NCI-H774 (cell line): Measurements from ENCODE around the gene MSMO1.

Experiments
- DNase-seq: peaks from one replicate; lab custom pipeline; 2025; lab: John Stamatoyannopoulos, UW

The MSMO1 gene

DNA sequence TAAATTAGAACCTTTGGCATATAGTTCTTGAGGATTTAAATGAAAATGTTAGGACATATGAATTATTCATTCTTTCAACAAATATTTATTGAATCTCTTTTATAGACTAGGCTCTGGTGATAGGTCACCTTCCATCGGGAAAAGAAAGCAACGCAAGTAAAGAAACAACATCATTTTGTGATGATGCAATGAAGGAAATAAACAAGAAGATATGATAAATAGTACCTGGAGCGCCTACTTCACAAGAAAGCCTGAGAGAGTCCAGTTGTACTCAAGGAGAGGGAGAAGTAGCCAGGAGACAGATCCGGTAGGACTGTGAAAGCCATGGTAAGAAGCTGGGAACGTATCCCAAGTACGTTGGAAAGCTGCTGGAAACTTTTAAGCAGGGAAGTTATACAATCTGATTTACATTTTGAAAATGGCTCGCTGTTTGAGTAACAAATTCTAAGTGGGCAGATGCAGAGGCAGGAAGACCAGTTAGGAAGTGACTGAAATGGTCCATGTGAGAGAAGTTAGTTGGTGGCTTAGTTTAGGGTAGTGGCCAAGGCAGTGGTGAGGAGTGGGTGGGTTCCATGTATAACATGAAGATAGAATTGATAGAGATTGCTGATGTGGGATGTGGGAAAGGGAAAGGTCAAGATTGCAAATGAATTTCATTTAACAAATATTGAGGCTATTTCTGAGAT, 33.7 kb downstream of the MSMO1 start:
- DNase-seq: no peak

DNA sequence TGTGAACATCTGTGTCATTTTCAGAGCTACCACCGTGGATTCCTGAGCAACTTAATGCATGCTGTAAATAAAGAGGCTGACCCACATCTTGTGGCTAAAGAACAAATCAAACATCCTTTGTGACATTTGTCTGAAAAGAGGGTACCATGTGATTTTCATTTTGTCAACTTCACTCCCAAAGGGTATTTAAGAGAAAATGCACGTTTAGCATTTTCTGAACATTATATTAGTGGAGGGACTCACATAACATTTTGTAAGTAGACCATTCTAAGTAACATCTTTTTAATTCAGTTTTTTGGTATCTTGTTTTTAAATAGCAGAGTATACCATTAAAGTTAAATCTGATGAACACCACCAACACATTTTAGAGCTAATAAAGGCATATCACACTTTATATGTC, 34.3 kb downstream of the MSMO1 start:
- no peak for DNase-seq

DNA sequence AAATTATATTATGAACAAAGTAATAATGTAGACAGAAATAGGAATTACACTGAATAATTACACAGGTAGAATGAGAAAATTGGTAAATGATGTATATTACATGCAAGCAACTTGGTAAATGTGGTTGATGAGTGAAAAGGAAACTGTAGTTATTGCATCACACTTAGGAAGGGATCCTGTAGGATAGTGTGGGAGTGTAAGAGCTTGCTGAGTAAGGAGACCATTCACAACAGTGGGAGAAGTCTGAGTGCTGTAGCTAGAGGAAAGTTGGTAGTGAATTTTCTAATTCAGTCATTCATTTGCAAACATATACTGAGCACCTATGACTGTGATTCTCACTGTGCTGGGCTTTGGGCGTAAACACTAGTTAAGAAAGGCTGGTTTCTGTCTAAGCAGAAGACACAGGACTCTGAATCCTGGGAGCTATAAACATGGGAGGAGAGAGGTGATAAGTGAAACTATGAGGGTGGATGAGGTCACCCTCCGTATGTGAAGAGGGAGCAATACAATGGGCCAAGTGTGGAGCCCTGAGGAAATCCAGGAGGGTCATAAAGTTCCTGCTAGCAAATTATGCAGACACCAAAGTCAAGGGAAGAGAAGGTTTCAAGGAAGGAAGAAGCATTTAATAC, 37.1 kb downstream of the MSMO1 start:
- DNase-seq: no peak

DNA sequence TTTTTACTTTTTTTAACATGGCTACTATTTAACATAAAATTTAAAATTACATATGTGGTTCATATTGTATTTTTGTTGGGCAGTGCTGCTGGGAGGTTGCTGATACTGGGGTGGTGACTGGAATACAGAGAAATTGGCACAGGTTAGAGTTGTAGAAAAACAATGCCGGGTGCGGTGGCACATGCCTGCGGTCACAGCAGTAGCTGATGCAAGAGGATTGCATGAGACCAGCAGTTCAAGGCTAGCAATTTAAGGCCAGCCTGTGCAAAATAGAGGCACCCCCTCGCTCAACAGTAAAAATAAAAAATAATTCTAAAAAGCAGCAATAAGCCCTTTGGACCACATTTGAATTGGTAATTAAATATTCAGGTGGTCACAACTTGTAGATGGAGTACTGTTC, 39.6 kb downstream of the MSMO1 start:
- DNase-seq: no peak

DNA sequence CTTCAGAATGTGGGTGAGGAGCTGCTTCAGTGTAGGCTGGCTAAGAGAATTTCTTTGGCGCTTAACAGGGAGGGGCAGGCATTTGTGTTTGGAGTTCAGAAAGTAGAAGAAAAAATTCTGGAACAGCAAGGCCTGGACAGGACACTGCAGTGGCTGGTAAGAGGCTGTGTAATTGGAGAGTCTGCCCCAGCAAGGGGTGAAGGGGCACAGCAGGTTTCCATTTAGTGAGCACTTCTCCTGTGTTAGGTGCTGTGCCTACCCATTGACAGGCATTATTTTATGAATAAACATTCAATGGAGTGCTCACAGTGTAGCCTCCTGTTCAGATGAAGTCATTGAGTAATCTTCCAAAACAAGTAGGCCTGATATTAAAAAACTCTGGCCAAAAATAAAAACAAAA, 40.6 kb downstream of the MSMO1 start:
- no peak for DNase-seq

DNA sequence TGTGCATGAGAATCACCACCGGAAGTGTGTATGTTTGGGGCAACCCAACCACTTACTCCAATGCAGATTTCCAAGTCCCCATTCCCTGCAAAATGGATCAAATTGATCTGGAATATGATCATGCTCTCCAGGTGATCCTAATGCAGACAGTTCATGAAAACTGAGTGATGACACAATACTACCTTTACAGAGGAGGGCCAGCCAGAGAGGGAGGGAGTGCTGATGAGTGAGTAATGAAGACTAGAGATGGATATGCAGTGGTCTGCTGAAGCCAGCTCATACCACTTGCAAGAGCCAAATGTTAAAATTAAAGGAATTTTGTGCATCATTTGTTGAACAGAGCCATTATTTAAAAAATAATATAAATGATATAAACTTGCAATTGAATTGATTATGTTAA, 41.1 kb downstream of the MSMO1 start:
- no peak for DNase-seq

DNA sequence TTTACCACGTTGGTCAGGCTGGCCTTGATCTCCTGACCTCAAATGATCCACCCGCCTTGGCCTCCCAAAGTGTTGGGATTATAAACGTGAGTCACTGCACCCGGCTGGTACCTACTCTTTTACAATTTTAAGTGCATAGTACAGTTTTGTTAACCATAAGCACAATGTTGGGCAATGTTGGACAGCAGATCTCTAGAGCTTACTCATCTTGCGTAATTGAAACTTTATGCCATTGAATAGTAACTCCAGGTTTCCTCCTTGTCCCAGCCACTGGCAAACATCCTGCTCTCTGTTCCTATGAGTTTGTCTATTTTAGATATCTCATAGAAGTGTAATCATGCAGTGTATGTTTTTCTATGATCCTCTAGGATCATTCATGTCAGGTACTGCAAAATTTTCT, 42.1 kb downstream of the MSMO1 start:
- DNase-seq: no peak

DNA sequence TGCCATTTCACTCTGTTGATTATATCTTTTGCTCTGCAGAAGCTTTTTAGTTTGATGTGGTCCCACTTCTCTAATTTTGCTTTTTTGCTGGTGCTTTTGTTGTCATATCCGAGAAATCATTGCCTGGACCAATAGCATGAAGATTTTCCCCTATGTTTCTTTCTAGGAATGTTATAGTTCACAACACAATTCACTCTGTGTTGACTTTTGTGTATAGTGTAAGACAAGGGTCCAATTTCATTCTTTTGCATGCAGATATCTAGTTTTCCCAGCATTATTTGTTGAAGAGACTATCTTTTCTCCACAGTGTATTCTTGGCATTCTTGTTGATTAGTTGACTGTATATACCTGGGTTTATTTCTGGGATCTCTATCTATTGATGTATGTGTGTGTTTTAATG, 43.1 kb downstream of the MSMO1 start:
- DNase-seq: no peak

DNA sequence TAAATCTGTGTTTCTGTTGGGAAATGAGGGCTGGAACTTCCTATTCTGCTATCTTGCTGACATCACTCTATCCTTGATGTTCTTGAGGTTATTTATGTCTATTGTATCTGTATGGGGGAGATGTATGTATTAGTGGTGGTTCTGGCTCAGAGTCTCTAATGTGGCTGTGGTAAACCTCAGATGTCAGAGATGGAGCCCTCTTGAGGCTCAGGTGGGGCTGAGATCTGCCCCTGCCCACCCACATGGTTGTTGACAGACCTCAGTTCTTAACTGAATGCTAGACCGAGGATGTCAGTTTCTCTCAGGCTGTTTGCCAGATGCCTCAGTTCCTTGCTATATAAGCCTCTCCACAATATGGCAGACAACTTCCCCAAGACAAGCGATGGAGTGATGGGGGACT, 48.0 kb downstream of the MSMO1 start:
- no peak for DNase-seq

DNA sequence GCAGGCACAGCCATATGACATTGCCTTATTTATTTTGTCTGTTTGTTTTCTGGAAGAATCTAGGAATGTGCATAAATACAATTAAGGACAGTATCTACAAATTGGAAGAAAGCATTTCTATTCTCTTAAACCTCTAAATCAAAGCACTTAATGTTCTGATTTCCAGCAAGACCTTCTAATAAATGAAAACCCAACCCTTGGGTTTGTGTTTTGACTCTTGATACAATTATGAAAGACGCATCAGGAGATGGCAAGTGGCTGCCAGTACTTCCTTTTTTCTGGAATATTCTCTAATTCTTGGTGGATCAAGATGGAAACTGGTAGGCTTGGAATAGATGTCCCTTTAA, 50.9 kb downstream of the MSMO1 start:
- DNase-seq: no peak

DNA sequence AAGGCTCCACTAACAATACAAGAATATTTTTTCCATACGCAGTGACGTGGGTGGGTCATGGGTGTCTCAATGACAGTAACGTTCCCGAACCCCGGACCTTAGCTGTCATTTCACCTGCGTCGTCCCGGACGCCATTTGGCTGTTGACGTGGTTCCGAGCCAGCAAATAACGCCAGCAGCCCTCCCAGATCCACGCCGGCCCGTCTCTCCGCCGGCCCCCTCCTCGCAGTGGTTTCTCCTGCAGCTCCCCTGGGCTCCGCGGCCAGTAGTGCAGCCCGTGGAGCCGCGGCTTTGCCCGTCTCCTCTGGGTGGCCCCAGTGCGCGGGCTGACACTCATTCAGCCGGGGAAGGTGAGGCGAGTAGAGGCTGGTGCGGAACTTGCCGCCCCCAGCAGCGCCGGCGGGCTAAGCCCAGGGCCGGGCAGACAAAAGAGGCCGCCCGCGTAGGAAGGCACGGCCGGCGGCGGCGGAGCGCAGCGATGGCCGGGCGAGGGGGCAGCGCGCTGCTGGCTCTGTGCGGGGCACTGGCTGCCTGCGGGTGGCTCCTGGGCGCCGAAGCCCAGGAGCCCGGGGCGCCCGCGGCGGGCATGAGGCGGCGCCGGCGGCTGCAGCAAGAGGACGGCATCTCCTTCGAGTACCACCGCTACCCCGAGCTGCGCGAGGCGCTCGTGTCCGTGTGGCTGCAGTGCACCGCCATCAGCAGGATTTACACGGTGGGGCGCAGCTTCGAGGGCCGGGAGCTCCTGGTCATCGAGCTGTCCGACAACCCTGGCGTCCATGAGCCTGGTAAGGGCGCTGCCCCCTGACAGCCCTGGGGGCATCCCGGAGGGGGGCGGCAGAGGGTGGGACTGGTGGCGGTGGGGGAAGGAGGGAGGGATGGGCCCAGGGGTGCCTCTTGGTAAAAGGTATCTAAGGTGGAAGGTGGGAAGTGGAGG, 51.5 kb downstream of the MSMO1 start, which contains the start of gene CPE:
CPE (plus strand) TSS at position 264 of the 933 bp plus-strand sequence; CDS start at position 478, 214 bp downstream.
- DNase-seq: peak; percentile 51

DNA sequence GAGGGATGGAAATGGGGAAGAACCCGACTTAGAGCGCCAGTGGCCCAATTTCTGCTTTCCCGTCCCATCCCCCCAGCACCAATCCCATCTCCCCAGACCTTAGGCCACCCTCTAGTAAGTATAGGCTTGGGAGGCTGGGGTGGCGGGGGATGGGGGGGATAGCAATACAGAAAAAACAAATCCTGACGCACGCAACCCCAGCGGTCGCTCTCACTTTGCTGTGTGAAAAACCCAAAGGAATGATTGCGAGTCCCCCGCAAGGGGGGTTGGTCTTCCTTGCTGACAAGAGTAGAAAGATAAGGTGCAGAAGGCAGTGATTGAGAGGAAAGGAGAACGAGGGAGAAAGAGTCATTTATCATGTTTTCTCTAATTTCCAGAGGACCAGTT, 52.2 kb downstream of the MSMO1 start:
- no peak for DNase-seq

DNA sequence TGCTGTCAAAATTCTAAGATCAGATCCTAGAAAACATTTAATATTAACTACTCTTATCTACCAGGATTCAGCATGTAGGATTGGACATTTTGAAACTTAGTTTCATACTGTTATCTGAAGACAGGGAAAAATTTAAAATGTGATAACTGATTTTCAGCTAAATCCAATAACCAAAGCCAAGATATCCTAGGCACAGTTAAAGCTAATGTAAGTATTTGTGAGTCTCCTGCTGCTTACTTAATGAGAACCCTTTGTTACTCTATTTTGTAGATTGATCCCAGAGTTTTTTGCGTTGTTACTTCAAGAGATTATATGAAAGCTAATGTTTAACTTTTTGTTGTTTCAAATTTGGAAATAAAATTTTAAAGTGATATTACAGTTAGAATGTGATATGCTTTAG, 53.3 kb downstream of the MSMO1 start:
- DNase-seq: no peak

DNA sequence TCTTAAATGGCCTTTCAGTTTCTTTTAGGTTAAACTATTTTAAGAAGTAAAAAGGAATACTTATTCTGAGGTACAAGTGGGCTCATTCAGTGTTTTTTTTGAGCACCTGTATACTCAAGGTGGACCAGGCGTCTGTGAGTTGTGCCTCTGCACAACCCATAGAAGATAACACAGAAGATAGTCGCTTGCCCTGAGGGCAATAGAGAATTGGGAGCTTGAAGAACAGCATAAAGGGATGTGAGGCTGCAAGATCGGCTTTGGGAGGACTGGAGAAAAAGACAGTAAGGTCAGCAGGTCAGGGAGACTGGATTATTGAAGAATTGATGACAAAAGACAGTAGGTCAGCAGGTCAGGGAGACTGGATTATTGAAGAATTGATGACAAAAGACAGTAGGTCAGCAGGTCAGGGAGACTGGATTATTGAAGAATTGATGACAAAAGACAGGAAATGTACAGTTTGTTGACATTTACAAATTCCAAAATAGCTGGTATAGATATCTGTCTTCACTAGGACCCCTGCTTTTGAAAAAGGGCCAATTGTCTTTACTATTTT, 54.4 kb downstream of the MSMO1 start:
- no peak for DNase-seq

DNA sequence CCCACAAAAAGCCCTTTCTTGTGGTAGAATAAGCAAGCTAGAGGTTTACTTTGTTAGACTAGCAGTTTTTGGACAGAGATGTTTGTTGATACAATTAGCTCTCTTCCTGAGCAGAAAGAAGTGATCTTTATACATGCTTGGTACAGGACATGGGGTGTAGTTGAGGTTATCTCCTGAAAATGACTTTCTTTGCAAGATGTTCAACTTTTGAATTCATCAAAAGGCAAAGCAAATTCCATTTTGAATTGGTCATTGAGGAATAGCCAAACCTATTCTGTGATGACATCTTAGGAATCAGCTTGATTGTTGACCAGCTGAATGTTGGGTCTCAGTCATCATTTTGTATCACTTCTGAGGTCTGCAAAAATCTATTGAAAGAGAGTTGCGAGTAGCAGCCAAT, 55.2 kb downstream of the MSMO1 start:
- no peak for DNase-seq

DNA sequence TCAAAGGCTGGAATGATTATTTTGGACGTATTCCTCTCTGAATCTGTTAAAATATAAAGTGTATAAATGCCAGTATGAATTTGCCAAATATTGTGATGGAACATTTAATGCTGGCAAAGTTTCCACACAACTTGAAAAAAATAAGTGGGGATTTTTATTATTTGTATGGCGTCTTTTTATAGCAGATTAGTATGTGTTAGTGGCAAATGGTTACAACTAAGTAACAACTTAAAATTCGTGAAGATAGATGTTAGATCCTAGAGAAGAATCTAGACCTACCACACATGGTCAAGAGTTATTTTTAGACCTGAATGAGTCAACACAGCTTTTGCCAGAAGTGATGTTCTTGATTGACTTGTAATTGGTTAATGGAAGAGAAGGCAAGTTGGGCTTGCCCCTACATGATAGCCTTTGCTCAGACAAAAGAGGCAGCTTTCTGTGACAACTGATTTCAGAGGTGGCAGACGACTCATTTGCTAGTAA, 56.2 kb downstream of the MSMO1 start:
- DNase-seq: no peak

DNA sequence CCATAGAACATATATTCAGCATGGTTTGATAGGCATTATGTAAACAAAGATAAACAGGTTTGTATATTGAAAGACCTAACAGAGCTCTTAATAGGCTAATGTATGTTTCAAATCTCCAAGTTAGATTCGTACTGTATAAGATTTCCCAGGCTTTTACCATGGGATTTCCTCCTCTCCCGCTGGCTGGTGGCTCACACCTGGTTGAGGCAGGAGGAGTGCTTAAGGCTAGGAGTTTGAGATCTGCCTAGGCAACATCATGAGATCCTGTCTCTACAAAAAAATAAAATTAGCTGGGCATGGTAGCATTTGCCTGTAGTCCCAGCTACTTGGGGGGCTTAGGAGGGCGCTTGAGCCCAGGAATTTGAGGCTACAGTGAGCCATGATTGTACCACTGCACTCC, 56.7 kb downstream of the MSMO1 start:
- DNase-seq: no peak

DNA sequence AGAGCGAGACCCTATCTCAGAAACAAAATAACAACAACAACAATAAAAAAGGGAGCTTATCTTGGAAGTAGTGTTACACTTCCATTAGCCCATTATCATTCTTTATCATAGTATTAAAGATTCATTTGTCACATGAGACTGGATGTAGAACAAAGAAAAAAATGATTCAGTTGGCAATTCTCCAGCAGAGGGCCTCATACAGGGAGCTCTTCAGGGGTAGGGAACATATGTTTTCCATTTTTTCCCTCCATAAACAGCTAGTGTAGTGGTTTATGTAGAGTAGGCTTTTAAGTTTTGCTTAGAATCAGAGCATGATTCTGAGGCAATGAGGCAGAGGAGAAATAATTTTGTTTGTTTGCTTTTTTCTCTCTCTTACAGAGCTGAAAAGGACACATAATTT, 57.1 kb downstream of the MSMO1 start:
- DNase-seq: no peak

DNA sequence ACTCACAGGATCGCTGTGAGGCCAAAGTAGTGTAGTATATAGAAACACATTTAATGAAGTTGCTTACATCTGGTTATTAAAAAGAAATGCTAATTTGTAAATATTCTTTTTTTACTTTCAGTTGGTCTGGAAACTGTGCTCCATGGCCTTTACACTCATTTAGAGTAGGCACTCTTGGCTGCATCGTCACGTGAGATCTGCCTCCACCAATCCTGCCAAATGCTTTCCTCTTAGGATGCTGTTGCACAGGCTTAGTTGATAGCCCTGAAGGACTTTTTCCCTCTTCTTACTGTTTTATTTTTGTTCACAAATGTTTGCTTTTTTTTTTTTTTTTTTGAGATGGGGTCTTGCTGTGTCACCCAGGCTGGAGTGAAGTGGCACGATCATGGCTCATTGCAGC, 57.7 kb downstream of the MSMO1 start:
- DNase-seq: no peak

DNA sequence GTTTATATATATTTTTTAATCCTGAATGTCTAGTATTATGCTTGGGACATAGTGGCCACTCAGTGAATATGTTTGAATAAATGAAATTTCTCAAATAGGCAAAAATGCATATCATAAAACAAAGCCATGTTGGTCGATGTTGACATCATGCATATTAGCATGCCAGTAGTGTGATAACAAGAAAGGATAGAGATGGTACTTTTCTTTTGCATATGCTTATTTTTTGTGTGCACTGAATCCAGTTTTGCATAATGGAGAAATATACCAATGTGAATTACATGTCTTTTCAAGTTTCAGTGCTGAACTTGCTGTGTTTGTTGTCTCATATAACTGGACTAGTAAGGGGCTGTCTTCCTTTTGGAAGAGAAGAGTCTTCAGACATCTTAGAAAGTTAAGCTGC, 58.9 kb downstream of the MSMO1 start:
- no peak for DNase-seq

DNA sequence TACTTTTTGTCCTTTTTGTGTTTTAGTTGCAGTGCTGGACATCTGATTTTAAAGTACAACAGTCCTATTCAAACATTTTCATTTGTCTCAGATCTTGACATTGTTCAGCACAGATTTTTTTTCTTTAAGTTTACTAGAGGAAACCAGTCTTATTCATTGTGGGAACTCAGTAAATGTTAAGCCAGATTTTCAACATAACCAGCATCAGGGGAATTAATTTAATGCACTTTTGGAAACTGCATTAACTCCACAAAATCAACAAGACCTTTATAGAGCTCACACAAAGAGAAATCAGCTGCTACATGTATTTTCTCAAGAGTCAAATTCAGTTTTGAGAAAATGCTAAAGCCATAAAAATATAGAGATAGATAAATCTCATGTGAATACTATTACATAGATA, 61.3 kb downstream of the MSMO1 start:
- no peak for DNase-seq
